Calu3 (cell line): ENCODE data around the gene GPR183. TPM values are rescaled to one million over a fixed set of nuclear protein-coding genes. Genes with fewer than 3 reads are reported as not detected.

Experiments used
- BruUV-seq: library from RNA; stranded (reverse); fragments of 400-500 nt; replicated peaks from 2 replicates; lab custom pipeline; 2021; lab: Mats Ljungman, UMichigan
- CTCF ChIA-PET: fragments of 300-600 bp; sonication (Branson Sonifier 250); formaldehyde crosslinking; loops from one replicate; lab custom pipeline; 2022; ENCODE audit warnings: antibody characterized with exemption; lab: Charles Lee
- DNase-seq: peaks from one replicate; pipeline ENCODE4 v3.0.0; 2022
- H3K27ac Mint-ChIP-seq: one replicate; pipeline ENCODE4 v1.8.0; 2022; ENCODE audit warnings: mixed read lengths; ENCODE audit not compliant: unreplicated experiment
- H3K27me3 Mint-ChIP-seq: one replicate; pipeline ENCODE4 v1.8.0; 2022; ENCODE audit warnings: mixed read lengths; ENCODE audit not compliant: unreplicated experiment
- H3K36me3 Mint-ChIP-seq: one replicate; pipeline ENCODE4 v1.8.0; 2022; ENCODE audit warnings: mild to moderate bottlenecking, moderate library complexity, mixed read lengths; ENCODE audit not compliant: insufficient read depth, unreplicated experiment
- H3K4me1 Mint-ChIP-seq: one replicate; pipeline ENCODE4 v1.8.0; 2022; ENCODE audit warnings: mild to moderate bottlenecking, low read depth, mixed read lengths; ENCODE audit not compliant: unreplicated experiment
- H3K4me3 Mint-ChIP-seq: one replicate; pipeline ENCODE4 v1.8.0; 2022; ENCODE audit warnings: mild to moderate bottlenecking, low read depth, moderate library complexity, mixed read lengths; ENCODE audit not compliant: unreplicated experiment
- H3K9me3 Mint-ChIP-seq: one replicate; pipeline ENCODE4 v1.8.0; 2022; ENCODE audit warnings: low read depth, mixed read lengths; ENCODE audit not compliant: unreplicated experiment
- CTCF ChIP-seq: fragments of 200-600 bp; IDR thresholded peaks from one replicate; pipeline ENCODE4 v1.8.0; 2022; ENCODE audit warnings: antibody characterized with exemption; ENCODE audit not compliant: unreplicated experiment
- intact Hi-C: fragments of 100-400 bp; cut with micrococcal nuclease; formaldehyde crosslinking; loops from one replicate; pipeline ENCODE4 v1.10.0; 2022; ENCODE audit not compliant: unreplicated experiment
- total RNA-seq: library from RNA; stranded (reverse); gene quantifications from 2 replicates; pipeline ENCODE4 v1.2.3, GENCODE V29; 2022

The GPR183 gene
- total RNA-seq, 1 experiment from 2014 or later, result not detected

GRCh38 chr13:99321709-99322108 is 14.5 kb upstream of the GPR183 start:
- no peaks in the 10 kb centered on the region for H3K27me3 Mint-ChIP-seq
- CTCF ChIA-PET, result no interaction called here
- intact Hi-C loops, result no loop called here
- H3K36me3 Mint-ChIP-seq, result no peaks in the 10 kb centered on the region
- H3K4me3 Mint-ChIP-seq, result no peak overlapping the region
- no TSS peak for BruUV-seq
- no peak overlapping the region for H3K27ac Mint-ChIP-seq
- TF ChIP-seq CTCF, result no peak
- no peak for DNase-seq
- no peaks in the 10 kb centered on the region for H3K4me1 Mint-ChIP-seq
- no peaks in the 10 kb centered on the region for H3K9me3 Mint-ChIP-seq

GRCh38 chr13:99320693-99321481 is 13.7 kb upstream of the GPR183 start:
- H3K4me3 Mint-ChIP-seq, result no peak overlapping the region
- TF ChIP-seq CTCF, result no peak
- H3K9me3 Mint-ChIP-seq, result no peaks in the 10 kb centered on the region
- no peak overlapping the region for H3K27ac Mint-ChIP-seq
- intact Hi-C loops, result no loop called here
- no peaks in the 10 kb centered on the region for H3K4me1 Mint-ChIP-seq
- no TSS peak for BruUV-seq
- CTCF ChIA-PET, result no interaction called here
- no peaks in the 10 kb centered on the region for H3K36me3 Mint-ChIP-seq
- no peaks in the 10 kb centered on the region for H3K27me3 Mint-ChIP-seq
- DNase-seq, result no peak

GRCh38 chr13:99316657-99317256 is 9.6 kb upstream of the GPR183 start:
- CTCF ChIA-PET, result no interaction called here
- no TSS peak for BruUV-seq
- no peaks in the 10 kb centered on the region for H3K9me3 Mint-ChIP-seq
- H3K4me1 Mint-ChIP-seq, result no peaks in the 10 kb centered on the region
- H3K27ac Mint-ChIP-seq, result no peak overlapping the region
- H3K4me3 Mint-ChIP-seq, result no peak overlapping the region
- no peak for DNase-seq
- H3K27me3 Mint-ChIP-seq, result no peaks in the 10 kb centered on the region
- peaks cover 6% of the 10 kb centered on the region for H3K36me3 Mint-ChIP-seq
- TF ChIP-seq CTCF, result no peak
- intact Hi-C loops, result no loop called here

- H3K27me3 Mint-ChIP-seq, result no peaks in the 10 kb centered on the region
- intact Hi-C loops, result no loop called here
- DNase-seq, result no peak
- H3K4me1 Mint-ChIP-seq, result no peaks in the 10 kb centered on the region
- H3K9me3 Mint-ChIP-seq, result no peaks in the 10 kb centered on the region
- CTCF ChIA-PET, result no interaction called here
- no peak overlapping the region for H3K27ac Mint-ChIP-seq
- H3K4me3 Mint-ChIP-seq, result no peak overlapping the region
- peaks cover 6% of the 10 kb centered on the region for H3K36me3 Mint-ChIP-seq
- no TSS peak for BruUV-seq
- TF ChIP-seq CTCF, result no peak
Measured at GRCh38 chr13:99316224-99316623, 9.0 kb upstream of the GPR183 start.
